ENCODE results near the gene PRTN3.

The PRTN3 gene

DNA sequence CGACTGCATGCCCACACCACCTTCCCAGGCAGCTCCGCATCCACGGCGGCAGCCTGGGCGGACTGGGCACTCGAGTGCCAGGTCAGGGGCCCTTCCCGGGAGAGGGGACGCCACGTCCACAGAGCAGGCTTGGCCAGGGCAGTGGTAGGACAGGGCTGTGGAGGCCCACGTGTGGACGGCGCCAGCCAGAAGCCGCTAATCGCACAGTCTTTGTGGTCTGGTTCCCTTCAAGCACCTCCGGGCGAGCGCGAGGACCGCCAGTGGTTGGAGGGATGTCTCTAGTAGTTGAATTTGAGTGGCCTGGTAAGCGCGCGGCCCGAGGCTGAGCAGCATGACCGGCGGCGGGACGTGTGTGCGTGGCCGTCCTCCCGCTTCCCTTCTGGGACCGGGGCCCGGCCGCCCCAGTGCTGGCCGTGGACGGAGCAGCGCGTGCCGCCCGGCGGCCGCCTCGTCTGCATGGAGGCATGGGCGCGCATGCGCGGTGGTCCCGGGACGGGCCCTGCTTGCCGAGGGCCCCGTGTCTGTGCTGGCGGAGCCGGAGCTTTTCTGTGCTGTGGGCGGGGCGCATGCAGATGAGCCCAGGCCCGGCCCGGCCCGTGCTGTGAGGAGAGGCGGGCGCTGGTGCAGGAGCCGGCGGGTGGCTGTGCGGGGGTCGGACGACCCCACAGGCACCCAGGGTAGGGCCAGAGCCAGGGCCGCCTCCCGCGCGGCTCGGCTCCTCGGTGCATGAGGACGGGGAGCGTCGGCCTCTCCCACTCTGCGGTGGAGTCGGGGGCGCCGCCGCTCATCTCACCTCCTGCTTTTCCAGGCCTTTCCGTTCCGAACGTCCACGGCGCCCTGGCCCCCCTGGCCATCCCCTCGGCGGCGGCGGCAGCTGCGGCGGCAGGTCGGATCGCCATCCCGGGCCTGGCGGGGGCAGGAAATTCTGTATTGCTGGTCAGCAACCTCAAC is 34.9 kb upstream of the PRTN3 start:
- H2AFZ ChIP-seq (ENCODE audit: low read depth), result no peak overlapping the region
- H3K9ac ChIP-seq, result no peak overlapping the region
- no peaks in the 10 kb centered on the region for H3K27me3 ChIP-seq (ENCODE audit: insufficient read depth, low read depth)
- peaks cover 29% of the 10 kb centered on the region for H4K20me1 ChIP-seq (ENCODE audit: insufficient read depth)
- H3K79me2 ChIP-seq (ENCODE audit: insufficient read depth, low read depth), result peaks cover 83% of the 10 kb centered on the region
- peaks cover 48% of the 10 kb centered on the region for H3K36me3 ChIP-seq (ENCODE audit: insufficient read depth)
- no peak overlapping the region for H3K4me2 ChIP-seq
- peaks cover 6% of the 10 kb centered on the region for H3K4me1 ChIP-seq (ENCODE audit: low read depth, poor library complexity, severe bottlenecking)
- no peak overlapping the region for H3K4me3 ChIP-seq (IDR thresholded peaks at IDR 0.05; ENCODE audit: insufficient read depth, low read depth, low read length)
- H3K27ac ChIP-seq, result no peak overlapping the region
- TF ChIP-seq, protein P1, sequence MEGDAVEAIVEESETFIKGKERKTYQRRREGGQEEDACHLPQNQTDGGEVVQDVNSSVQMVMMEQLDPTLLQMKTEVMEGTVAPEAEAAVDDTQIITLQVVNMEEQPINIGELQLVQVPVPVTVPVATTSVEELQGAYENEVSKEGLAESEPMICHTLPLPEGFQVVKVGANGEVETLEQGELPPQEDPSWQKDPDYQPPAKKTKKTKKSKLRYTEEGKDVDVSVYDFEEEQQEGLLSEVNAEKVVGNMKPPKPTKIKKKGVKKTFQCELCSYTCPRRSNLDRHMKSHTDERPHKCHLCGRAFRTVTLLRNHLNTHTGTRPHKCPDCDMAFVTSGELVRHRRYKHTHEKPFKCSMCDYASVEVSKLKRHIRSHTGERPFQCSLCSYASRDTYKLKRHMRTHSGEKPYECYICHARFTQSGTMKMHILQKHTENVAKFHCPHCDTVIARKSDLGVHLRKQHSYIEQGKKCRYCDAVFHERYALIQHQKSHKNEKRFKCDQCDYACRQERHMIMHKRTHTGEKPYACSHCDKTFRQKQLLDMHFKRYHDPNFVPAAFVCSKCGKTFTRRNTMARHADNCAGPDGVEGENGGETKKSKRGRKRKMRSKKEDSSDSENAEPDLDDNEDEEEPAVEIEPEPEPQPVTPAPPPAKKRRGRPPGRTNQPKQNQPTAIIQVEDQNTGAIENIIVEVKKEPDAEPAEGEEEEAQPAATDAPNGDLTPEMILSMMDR (conservative IDR thresholded peaks at IDR 0.05; ENCODE audit: low read depth, low read length), result no peak

DNA sequence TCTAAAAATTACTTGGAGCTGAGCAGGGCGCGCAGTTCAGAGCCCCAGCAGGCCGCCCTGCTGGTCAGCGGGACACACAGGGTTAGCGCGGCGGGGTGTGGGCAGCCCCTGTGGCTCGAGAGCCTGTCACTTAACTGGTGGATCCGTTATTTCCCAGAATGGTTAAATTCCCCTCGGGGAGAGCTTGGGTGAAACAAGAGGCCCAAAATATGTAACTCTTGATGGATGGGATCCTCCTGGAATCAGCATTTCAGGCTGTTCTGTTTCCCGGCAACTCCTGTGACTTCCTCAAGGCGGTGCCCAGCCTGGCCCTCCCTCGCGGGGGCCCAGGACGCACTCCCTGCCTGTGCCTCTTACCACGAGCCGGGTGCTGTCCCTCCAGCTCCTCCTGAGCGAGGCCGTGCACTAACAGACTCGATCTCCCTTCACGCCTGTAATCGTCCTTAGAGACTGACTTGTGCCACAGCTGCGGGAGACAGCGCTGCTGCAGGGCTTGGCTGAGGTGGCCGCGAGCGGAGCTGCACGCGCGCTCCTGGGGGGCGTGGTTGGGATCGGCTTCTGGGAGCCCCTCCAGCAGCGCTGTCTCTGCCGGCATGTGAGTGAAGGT is 33.9 kb upstream of the PRTN3 start:
- Histone ChIP-seq H3K79me2 (ENCODE audit: insufficient read depth, low read depth) (peaks cover 72% of the 10 kb centered on the region), H3K9ac (no peak overlapping the region), H3K4me3 (IDR thresholded peaks at IDR 0.05; ENCODE audit: insufficient read depth, low read depth, low read length) (no peak overlapping the region), H2AFZ (ENCODE audit: low read depth) (no peak overlapping the region), H3K27ac (no peak overlapping the region), H3K4me1 (ENCODE audit: low read depth, poor library complexity, severe bottlenecking) (no peaks in the 10 kb centered on the region), H3K4me2 (no peak overlapping the region), H3K36me3 (ENCODE audit: insufficient read depth) (peaks cover 42% of the 10 kb centered on the region), H3K27me3 (ENCODE audit: insufficient read depth, low read depth) (no peaks in the 10 kb centered on the region), H4K20me1 (ENCODE audit: insufficient read depth) (peaks cover 19% of the 10 kb centered on the region)
- TF ChIP-seq, protein P1 (conservative IDR thresholded peaks at IDR 0.05; ENCODE audit: low read depth, low read length), result no peak

DNA sequence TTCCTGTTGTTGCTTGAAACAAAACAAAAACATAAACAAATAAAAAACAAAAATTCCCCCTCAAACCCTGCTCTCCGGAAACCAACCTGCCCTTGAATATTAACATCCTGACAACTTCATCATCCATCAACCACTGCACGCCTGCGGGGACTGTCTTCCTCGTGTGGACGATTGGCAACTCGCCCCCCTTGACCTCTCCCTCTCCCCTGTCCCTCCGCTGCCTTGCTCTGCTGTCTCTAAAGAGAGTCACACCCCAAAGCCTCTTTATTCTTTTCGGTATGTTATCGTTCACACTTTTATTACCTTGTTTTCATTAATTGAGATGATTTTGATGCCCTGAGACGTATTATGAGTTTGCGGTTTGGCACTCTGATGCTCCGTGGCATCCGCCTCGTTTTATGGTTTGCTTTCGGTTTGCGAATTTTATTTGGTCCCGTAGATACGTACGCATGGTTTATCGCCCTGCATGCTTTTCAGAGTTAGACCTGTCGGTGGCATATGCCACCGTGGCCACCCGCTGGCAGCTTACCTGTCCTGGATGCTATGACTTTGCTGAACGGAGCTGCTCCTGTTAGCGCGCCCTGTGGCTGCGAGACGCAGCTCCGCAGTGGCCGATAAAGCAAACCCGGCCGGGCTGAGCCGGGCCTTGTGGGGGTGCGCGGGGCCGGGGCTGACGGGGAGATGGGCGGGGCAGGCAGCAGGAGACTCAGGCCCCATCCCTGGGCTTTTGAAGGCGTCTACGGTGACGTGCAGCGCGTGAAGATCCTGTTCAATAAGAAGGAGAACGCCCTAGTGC is 33.0 kb upstream of the PRTN3 start:
- no peaks in the 10 kb centered on the region for H3K4me1 ChIP-seq (ENCODE audit: low read depth, poor library complexity, severe bottlenecking)
- no peak overlapping the region for H2AFZ ChIP-seq (ENCODE audit: low read depth)
- H3K4me2 ChIP-seq, result no peak overlapping the region
- no peak overlapping the region for H3K9ac ChIP-seq
- peaks cover 39% of the 10 kb centered on the region for H3K36me3 ChIP-seq (ENCODE audit: insufficient read depth)
- no peak overlapping the region for H3K27ac ChIP-seq
- TF ChIP-seq, protein P1 (conservative IDR thresholded peaks at IDR 0.05; ENCODE audit: low read depth, low read length), result no peak
- peaks cover 11% of the 10 kb centered on the region; the same call in 1 of the 2 replicates for H4K20me1 ChIP-seq (ENCODE audit: insufficient read depth)
- peaks cover 63% of the 10 kb centered on the region for H3K79me2 ChIP-seq (ENCODE audit: insufficient read depth, low read depth)
- no peak overlapping the region for H3K4me3 ChIP-seq (IDR thresholded peaks at IDR 0.05; ENCODE audit: insufficient read depth, low read depth, low read length)
- no peaks in the 10 kb centered on the region for H3K27me3 ChIP-seq (ENCODE audit: insufficient read depth, low read depth)

DNA sequence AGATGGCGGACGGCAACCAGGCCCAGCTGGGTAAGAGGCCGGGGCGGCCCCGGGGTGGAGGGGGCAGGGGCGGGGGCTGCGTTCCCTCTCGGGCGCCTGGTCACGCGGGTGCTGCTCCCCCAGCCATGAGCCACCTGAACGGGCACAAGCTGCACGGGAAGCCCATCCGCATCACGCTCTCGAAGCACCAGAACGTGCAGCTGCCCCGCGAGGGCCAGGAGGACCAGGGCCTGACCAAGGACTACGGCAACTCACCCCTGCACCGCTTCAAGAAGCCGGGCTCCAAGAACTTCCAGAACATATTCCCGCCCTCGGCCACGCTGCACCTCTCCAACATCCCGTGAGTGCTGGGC is 32.4 kb upstream of the PRTN3 start:
- no peak overlapping the region for H3K27ac ChIP-seq
- peaks cover 11% of the 10 kb centered on the region; the same call in 1 of the 2 replicates for H4K20me1 ChIP-seq (ENCODE audit: insufficient read depth)
- peaks cover 39% of the 10 kb centered on the region for H3K36me3 ChIP-seq (ENCODE audit: insufficient read depth)
- no peaks in the 10 kb centered on the region for H3K27me3 ChIP-seq (ENCODE audit: insufficient read depth, low read depth)
- TF ChIP-seq, protein P1 (conservative IDR thresholded peaks at IDR 0.05; ENCODE audit: low read depth, low read length), result no peak
- no peak overlapping the region for H3K4me2 ChIP-seq
- H2AFZ ChIP-seq (ENCODE audit: low read depth), result no peak overlapping the region
- H3K79me2 ChIP-seq (ENCODE audit: insufficient read depth, low read depth), result peaks cover 57% of the 10 kb centered on the region
- no peak overlapping the region for H3K9ac ChIP-seq
- no peaks in the 10 kb centered on the region for H3K4me1 ChIP-seq (ENCODE audit: low read depth, poor library complexity, severe bottlenecking)
- H3K4me3 ChIP-seq (IDR thresholded peaks at IDR 0.05; ENCODE audit: insufficient read depth, low read depth, low read length), result no peak overlapping the region

Data from KMS-11 (cell line).